Measurements from ENCODE around the gene SEPTIN6.

DNA sequence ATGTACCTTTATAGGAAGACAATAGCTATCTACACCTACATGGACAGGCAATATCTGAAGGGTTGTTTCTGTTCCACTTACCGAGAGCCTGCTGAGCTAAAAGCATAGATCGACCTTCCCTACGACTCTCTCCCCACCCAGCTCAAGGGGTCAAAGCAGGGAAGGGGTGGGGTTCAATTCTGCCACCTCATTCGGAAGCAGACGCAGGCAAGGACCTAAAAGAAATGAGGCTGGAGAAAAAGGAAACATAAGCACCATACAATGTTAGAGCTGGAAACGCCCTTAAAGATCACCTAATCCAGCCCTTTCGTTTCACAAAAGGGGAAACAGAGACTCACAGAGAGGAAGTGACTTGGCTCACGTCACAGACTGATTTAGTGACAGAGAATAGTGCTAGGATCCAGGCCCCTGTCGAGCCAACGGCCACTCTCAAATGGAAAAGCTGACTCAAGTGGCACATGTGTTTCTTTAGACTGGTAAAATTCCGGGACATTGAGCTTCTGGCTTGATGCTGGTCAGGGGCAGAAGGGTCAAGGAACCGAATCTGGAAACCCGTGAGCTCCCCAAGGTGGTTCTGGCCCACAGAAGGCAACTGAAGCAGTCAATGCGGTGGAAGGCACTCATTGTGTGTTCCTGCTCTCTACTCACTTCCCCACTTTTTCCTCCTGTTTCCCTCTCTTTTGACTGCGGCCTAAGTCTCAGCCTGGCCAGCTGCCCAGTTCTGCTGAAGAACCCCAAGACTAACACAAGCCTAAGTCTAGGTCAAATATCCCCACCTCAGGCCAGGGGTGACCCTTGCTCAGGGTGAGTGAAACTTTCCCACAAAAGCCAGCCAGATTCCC, 7.5 kb downstream of the SEPTIN6 start:
- TF ChIP-seq, protein P1, sequence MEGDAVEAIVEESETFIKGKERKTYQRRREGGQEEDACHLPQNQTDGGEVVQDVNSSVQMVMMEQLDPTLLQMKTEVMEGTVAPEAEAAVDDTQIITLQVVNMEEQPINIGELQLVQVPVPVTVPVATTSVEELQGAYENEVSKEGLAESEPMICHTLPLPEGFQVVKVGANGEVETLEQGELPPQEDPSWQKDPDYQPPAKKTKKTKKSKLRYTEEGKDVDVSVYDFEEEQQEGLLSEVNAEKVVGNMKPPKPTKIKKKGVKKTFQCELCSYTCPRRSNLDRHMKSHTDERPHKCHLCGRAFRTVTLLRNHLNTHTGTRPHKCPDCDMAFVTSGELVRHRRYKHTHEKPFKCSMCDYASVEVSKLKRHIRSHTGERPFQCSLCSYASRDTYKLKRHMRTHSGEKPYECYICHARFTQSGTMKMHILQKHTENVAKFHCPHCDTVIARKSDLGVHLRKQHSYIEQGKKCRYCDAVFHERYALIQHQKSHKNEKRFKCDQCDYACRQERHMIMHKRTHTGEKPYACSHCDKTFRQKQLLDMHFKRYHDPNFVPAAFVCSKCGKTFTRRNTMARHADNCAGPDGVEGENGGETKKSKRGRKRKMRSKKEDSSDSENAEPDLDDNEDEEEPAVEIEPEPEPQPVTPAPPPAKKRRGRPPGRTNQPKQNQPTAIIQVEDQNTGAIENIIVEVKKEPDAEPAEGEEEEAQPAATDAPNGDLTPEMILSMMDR (IDR thresholded peaks at IDR 0.05): no peak
- TF ChIP-seq POLR2A (IDR thresholded peaks at IDR 0.05): no peak

Measured in lower leg skin (tissue), 3 donors.